Stimulated activated CD8-positive, alpha-beta memory T cell treated with anti-CD3 and anti-CD28 coated beads, Interleukin-7, amount 100 ng/mL, for 24 hours (primary cell): ENCODE results near the gene TRAP1.
"Not testable (repeated sequence)": the region's sequence is repeated elsewhere in the genome, so short reads cannot be mapped to it uniquely, and the experiment has no call there.

Experiments used
- DNase-seq: peaks from one replicate; pipeline ENCODE4 v3.0.0-alpha.2; 2020; ENCODE audit warnings: low read depth

The TRAP1 gene

DNA sequence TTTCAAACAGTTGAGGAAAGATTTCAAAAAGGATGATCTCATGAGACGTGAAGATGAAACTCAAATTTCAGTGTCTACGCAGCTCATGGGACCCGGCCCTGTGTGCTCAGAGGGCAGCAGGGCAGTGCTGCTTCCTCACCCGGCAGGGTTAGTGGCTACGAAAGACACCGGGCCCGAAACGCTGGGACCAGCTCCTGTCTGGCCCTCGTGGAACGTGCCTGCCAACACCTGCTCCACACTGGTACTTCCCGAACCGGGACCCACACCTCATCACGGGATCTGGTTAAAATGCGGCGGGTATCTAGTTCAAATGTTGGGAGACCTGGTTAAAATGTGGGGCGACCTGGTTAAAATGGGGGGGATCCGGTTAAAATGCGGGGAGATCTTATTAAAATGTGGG, 44.1 kb downstream of the TRAP1 start:
- DNase-seq, result no peak

- DNase-seq, result no peak
Measured at GRCh38 chr16:3672571-3673041, 44.7 kb downstream of the TRAP1 start.

- DNase-seq, result no peak
Measured at GRCh38 chr16:3671424-3671823, 45.9 kb downstream of the TRAP1 start.

DNA sequence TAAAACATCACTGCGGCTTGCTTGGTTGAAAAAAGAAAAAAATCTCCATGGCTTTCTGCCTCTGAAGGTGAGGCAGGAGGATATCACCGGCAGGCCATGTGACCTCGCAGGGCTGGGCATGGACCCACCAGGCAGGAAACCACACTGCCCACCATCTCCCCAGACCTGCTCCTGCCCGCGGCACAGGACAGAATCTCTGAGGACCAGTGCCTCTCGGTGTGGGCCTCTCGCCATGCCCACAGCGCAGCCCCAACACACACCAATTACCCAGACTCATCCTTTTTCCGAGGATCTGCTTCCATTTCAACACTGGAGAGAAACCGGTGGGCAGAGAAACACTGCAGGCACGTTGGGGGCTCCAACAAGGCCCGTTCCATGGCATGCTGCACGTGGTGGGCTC, 46.6 kb downstream of the TRAP1 start:
- DNase-seq, result no peak

DNA sequence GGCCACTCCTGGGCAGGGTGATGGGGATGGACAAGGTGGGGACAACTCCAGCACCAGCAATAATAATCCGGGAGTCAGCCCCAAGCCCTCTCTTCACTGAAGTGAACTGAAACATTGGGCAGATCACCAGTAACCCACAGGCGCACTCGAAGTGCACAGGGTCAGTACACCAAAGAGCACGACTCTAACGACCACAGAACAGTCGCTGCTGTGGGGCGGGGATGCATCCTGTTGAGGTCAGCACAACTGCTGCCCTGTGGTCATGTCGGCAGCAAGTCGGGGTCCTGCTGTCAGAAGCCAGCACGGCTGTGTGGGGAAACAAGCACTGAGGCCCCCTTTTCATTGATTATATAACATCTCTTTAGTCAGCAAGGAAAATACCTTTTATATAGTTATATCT, 48.2 kb downstream of the TRAP1 start:
- no peak for DNase-seq

DNA sequence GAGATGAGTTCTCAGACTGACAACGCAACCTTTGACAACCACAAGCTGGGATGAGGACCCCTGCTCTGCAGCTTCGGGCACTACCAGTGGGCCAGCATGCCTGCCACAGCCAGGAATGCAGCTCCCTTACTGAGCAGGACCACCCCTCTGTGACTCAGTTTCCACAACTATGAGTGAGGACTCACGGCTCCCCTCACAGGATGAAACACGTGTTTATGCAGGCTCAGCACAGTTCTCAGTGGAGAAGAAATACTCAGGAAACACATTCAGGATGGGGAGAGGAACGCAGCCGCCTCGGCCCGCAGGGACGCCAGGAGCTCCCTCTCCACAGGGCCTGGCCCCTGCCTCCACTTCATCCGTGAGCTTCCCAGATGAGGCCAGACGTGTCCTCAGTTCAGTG, 48.7 kb downstream of the TRAP1 start:
- no peak for DNase-seq

- no peak for DNase-seq
Measured at GRCh38 chr16:3665508-3665907, 51.8 kb downstream of the TRAP1 start.

DNA sequence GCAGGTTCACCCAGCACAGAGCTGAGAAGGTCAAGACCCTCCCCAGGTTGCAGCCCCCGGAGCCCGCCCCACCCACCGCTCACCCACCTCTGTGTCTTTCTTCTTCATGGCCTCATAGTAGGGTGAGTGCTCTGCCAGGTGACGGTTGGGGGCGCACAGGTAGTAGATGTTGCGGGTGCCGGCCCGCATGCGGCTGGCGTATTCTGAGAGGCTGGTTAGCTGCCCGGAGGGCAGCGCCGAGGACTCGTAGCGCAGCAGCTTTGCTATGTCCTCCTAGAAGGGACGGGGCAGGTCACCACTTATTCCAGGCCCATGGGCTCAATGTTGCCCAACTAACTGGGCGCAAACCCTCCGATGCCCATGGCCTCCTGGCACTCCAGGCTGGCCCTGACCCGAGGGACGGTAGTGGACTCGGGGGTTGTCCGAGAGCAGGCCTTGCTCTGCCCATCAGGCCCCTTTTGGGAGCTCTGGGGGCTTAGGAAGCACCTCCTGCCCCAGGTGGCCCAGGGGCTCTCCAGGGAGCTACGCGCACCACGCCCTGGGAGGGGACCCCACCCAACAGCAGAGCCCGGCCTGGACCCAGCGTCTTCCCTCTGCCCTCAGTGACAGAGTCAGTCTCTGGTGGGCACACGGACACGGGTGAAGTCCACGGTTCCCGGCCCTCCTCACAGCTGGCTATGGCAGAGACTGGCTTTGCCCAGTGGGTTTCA, 53.0 kb downstream of the TRAP1 start:
- DNase-seq, result no peak

GRCh38 chr16:3662601-3663000, 54.7 kb downstream of the TRAP1 start:
- DNase-seq, result no peak

GRCh38 chr16:3661922-3662321, 55.4 kb downstream of the TRAP1 start:
- DNase-seq, result no peak

DNA sequence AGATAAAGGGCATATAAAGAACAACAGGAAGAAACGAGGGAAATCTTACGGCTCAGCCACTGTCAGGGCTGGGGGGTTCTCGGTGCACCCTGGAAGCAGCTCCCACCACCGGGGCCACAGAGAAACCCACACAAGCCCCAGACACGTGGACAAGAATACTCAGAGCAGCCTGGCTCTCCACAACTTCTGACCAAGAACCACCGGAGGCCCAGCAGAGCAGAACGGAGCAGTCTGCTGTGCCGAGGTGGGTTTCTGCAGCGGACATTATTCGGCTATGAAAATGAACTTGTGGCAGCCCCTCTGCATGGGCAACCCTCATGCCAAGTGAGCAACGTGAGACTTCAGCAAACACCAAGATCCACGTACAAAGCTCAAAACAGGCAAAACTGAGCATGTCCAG, 56.0 kb downstream of the TRAP1 start:
- DNase-seq, result no peak

DNA sequence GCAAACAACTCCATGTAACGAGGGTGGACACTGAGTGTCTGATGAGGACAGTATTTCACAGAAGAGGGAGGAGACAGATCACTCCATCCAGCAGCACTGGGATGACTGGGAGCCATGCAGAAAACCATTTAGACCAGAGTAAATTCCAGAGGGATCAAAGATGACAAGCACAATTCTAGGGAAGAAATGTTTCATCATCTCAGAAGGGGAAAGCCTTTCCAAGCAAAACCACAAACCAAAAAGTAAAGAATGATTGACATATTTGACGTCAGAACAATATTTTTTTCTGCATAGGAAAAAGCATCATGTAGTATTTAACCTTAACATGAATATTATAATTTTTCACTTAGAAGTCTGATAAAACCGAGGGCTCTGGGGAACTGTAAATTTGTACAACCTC, 58.1 kb downstream of the TRAP1 start:
- no peak for DNase-seq

DNA sequence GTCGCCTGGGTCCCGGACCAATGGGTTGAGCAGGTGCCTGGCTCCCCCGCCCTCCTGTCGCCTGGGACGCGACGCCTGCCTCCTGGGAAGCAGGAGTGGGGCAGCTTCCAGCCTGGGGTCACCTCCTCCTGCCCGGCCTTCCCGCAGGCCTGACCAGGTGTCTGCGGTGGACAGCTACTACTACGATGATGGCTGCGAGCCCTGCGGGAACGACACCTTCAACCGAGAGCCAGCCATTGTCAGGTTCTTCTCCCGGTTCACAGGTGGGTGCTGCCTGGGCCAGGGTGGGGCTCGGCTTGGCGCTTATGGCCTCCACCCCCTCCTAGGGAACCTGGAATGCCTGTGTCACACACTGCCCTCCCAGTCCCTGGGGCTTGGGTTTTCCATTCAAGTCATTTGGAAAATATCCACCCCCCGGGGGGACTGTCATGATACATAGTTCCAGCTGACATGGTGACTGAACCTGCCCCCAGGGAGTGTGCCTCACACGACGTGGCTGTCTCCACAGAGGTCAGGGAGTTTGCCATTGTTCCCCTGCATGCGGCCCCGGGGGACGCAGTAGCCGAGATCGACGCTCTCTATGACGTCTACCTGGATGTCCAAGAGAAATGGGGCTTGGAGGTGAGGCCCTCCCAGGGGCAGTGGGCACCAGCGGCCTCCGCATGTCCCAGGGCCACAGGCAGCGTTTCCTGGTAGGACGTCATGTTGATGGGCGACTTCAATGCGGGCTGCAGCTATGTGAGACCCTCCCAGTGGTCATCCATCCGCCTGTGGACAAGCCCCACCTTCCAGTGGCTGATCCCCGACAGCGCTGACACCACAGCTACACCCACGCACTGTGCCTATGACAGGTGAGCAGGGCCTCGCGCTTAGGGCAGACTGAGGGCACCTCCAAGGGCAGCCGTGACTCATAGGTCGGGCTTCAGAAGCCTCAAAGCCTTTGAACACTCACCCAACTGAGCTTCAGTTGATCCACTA, 60.5 kb downstream of the TRAP1 start:
- DNase-seq, result no peak

DNA sequence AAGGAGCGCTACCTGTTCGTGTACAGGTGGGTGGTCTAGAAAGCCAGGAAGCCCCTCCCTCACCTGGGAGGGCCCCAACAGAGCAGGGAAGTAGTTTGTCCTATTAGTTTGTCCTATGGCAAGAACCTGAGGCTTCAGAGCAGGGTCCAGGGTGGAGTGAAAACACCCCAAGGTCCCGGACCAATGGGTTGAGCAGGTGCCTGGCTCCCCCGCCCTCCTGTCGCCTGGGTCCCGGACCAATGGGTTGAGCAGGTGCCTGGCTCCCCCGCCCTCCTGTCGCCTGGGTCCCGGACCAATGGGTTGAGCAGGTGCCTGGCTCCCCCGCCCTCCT, 61.2 kb downstream of the TRAP1 start:
- not testable (repeated sequence) for DNase-seq

DNA sequence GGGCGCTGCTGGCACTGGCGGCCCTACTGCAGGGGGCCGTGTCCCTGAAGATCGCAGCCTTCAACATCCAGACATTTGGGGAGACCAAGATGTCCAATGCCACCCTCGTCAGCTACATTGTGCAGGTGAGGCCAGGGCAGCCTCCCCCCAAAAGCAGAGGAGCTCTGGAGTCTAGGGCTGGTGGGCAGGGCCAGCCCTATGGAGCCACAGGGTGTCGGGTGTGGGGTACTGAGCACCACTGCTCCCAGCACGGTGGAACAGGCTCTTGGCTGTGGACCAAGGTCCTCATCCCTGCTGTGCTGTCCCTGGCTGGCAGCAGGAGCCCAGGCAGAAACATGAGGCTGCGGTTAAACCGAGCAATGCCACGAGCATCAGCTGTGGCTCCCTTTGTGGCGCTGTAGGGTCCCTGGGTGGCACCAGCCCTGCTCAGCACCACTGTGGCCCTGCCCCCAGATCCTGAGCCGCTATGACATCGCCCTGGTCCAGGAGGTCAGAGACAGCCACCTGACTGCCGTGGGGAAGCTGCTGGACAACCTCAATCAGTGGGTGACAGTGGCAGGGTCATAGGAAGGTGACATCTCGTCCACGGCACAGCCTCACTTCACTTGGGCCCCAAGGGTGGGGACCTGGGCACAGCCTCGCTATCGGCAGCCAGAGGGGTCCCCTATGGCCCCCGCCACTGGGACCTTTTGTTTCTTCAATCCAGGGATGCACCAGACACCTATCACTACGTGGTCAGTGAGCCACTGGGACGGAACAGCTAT, 61.7 kb downstream of the TRAP1 start:
- no peak for DNase-seq

- DNase-seq, result no peak
Measured at GRCh38 chr16:3655030-3655395, 62.3 kb downstream of the TRAP1 start.

DNA sequence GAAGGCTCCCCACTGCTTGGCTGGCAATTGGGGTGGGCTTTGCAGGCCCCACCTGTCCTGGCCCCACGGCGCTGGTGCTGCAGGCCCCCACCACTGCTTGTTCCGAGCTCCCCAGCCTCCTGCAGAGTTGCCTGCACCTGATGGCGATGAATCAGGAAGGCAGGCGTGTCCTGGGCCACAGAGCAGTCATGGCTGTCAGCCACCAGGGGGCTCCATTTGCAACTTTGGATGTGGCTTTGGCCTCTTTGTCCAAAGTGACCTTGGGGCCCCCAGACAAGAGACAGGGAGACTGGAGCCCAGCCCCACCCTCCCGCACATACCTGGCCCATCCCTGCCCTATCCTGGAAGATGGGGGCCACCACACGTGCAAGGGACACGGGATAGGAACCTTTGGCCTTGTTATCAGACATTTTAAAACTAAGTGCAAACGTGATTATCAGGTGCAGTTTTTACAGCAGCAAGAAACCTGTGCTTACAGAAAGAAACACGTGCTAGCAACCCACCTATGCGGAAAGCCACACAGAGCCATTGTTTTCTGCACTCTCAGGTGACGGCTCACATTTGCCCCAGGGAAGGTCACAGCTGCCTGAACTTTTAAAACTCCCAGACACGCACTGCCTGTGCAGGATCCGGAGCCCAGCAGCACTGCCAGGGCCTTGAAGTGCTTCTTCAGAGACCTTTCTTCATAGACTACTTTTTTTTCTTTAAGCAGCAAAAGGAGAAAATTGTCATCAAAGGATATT, 62.9 kb downstream of the TRAP1 start, which contains the start of gene DNASE1:
Gene DNASE1 (plus strand): TSS at position 443 of the 743 bp plus-strand sequence. CDS start 683 bp downstream, outside the sequence.
- peak; percentile 34 for DNase-seq

DNA sequence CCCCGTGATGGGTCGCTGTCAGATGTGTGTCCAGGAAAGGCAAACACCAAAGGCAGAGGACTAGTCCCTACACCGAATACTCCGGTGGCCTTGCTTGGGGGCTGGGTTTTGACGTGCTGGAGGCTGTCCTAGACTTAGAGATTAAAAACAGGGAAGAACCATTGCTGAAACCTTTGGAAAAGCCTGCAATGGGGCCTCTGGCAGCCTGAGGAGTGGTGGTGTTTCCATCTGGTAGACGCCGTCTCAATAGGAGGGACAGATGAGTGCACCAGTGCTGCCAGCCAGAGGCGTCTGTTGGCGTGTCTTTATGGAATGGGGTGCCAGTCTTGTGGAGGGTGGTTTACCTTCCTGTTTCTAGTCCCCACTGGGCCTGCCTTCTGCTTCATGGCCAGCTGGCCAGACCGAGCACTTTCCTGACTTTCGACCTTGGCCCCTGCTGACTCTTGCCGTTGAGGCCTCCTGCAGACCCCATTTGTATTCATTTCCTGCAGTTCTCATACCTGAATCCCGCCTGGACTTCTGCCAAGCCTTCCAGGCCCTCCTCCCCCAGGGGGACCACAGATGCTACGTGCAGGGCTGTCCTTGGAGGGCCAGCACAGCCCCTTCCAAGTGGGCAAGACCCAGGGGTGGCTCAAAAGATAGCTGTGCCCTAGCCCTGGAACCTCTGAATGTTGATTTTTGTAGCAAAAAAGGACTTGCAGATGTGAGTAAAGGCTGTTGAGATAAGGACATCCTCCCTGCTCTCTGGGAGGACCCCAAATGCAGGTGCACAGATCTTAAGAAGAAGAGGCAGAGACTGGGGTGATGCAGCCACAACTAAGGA, 64.7 kb downstream of the TRAP1 start:
- DNase-seq, result no peak

DNA sequence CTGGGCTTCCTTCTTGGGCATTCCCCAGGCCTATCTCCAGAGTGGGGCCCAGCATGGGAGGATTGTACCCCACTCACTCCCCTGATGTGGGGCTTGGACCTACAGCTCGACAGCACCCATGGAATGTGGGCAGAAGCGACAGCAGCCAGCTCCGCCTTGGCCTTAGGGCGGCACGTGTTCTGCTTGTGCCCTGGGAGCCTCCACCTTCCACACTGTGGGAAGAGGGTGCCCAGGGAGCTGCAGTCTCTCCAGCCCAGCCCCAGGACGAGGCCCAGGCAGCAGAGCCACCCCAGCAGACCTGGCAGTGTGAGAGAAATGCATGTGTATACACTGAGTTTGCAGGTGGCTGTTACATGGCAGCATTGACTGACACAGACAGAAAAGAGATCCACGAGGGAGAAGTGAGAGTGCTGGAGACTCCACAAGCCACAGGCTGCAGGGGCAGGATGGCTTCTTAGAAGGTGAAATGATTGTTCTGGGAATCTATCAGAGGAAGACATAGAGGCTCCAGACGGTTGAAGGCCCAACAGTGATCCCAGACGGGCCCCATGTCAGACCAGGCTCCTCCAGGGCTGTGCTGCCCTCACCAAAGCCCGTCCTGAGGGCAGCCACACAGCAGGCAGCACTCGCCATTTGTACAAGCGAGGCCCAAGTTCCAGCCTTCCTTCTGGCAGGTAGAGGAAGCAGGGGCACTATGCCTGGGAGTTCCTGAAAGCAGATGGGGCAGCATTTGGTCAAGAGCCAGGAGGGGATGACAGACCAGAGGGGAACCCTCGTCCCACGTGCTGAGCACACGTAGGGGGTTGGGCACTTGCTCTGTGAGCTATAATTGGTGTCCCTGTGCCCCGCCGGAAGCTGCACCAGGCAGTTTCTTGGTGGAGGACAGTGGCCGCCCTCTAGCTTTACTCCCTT, 65.6 kb downstream of the TRAP1 start:
- no peak for DNase-seq
